Breast epithelium (tissue), 4 donors: ENCODE data around the gene PLXNA4. TPM values are rescaled to one million over a fixed set of nuclear protein-coding genes. Genes with fewer than 3 reads are reported as not detected.

Experiments
- DNase-seq, 2 donors: peaks; one replicate each; pipeline ENCODE4 v3.0.0-alpha.2; 2019; ENCODE audit warnings: low spot score in 2 of 2
- H3K27ac ChIP-seq, 2 donors: fragments of 200-600 bp; sonication (generic) in 1 of 2; one replicate each; pipeline ENCODE4 v1.5.1; 2016 to 2019; ENCODE audit warnings: mild to moderate bottlenecking in 1 of 2
- H3K27me3 ChIP-seq, 2 donors: fragments of 200-600 bp; sonication (generic) in 1 of 2; one replicate each; pipeline versions ENCODE4 v1.5.1 to v1.6.0; 2017 to 2019; ENCODE audit warnings: control low read depth in 1 of 2, mild to moderate bottlenecking in 1 of 2
- H3K36me3 ChIP-seq: fragments of 200-600 bp; one replicate; pipeline ENCODE4 v1.5.1; 2019
- H3K4me1 ChIP-seq, 2 donors: fragments of 200-600 bp; sonication (generic); one replicate each; pipeline ENCODE4 v1.5.1; 2016 to 2019; ENCODE audit warnings: control low read depth in 1 of 2
- H3K4me3 ChIP-seq, 3 donors: fragments of 200-600 bp; sonication (generic); 1 replicate in 2 of 3; 2 replicates in 1 of 3; pipeline ENCODE4 v1.5.1; 2016 to 2019; ENCODE audit warnings: mild to moderate bottlenecking in 3 of 3, moderate library complexity in 2 of 3
- H3K9me3 ChIP-seq, 2 donors: fragments of 200-600 bp; sonication (generic) in 1 of 2; one replicate each; pipeline ENCODE4 v1.5.1; 2016 to 2019; ENCODE audit warnings: control low read depth in 1 of 2
- CTCF ChIP-seq, 3 donors: fragments of 450-650 bp; IDR thresholded peaks; one replicate each; pipeline ENCODE4 v1.5.1; 2016 to 2017; ENCODE audit warnings: antibody characterized with exemption in 3 of 3, mild to moderate bottlenecking in 3 of 3, moderate library complexity in 3 of 3
- POLR2A ChIP-seq: fragments of 450-650 bp; IDR thresholded peaks from one replicate; pipeline ENCODE4 v1.6.1; 2016; ENCODE audit warnings: antibody characterized with exemption, mild to moderate bottlenecking, moderate library complexity
- POLR2AphosphoS5 ChIP-seq, 3 donors: sonication (generic); formaldehyde crosslinking; IDR thresholded peaks; one replicate each; pipeline ENCODE4 v1.6.1; 2017; ENCODE audit warnings: antibody characterized with exemption in 3 of 3
- intact Hi-C: fragments of 100-400 bp; cut with DNase I; formaldehyde crosslinking; loops from one replicate; pipeline ENCODE4 v1.15.1; 2023; ENCODE audit warnings: low total_unique reads
- total RNA-seq, 3 donors: library from RNA; depleted of rRNA; stranded (reverse); fragments of >200 nt; gene quantifications; one replicate each; pipeline ENCODE4 v1.1.0, GENCODE V29; 2016

PLXNA4 gene
- total RNA-seq, 3 donors from 2014 or later, result 7.2 to 32.5 (median 26.2) TPM

GRCh38 chr7:132618956-132619305, 42.7 kb upstream of the PLXNA4 start:
- Histone ChIP-seq H3K9me3 (no peaks in the 10 kb centered on the region), H3K27ac (no peak overlapping the region), H3K27me3 (no peaks in the 10 kb centered on the region), H3K4me3 (no peak overlapping the region), H3K36me3 (no peaks in the 10 kb centered on the region), H3K4me1 (no peaks in the 10 kb centered on the region)
- intact Hi-C loops, result no loop called here
- no peak for DNase-seq
- TF ChIP-seq POLR2AphosphoS5 (IDR thresholded peaks at IDR 0.05), result no peak
- TF ChIP-seq POLR2A, result no peak
- TF ChIP-seq CTCF (IDR thresholded peaks at IDR 0.05), result no peak

DNA sequence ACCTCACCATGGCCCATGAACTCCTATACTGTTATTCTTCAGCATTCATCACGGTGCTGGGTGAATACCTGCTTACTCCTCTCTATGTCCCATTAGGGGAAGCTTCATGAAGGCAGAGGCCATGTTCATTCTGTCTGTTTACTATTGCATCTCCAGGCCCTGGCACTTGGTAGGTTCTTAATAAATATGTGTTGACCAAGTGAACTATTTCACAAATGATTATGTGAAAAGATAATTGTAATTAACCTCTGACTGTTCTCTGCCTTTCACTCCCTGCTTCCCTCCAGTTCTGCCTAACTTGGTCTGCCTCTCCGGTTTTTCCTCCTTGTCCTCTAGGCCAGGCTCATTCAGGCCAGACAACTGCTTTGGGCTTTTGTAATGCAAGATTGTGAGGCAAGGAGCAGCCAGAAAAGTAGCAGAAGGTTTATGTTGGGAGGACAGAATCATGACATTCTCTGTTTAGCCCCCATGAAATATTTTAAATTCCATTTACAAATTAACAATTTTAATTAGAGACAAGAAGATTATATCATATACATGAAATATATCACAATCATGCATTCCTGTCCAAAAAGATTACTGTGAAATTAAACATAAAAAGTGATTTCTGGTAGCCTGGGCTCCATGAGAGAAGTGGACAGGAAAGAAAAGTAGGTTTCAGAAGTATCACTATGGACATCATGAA, 42.1 kb upstream of the PLXNA4 start:
- no peaks in the 10 kb centered on the region for H3K27me3 ChIP-seq
- H3K27ac ChIP-seq, result no peak overlapping the region
- H3K9me3 ChIP-seq, result no peaks in the 10 kb centered on the region
- H3K36me3 ChIP-seq, result no peaks in the 10 kb centered on the region
- no peak overlapping the region for H3K4me3 ChIP-seq
- H3K4me1 ChIP-seq, result no peaks in the 10 kb centered on the region
- intact Hi-C loops, result no loop called here
- TF ChIP-seq POLR2AphosphoS5 (IDR thresholded peaks at IDR 0.05) (no peak), POLR2A (no peak), CTCF (IDR thresholded peaks at IDR 0.05) (no peak)
- DNase-seq, result no peak

DNA sequence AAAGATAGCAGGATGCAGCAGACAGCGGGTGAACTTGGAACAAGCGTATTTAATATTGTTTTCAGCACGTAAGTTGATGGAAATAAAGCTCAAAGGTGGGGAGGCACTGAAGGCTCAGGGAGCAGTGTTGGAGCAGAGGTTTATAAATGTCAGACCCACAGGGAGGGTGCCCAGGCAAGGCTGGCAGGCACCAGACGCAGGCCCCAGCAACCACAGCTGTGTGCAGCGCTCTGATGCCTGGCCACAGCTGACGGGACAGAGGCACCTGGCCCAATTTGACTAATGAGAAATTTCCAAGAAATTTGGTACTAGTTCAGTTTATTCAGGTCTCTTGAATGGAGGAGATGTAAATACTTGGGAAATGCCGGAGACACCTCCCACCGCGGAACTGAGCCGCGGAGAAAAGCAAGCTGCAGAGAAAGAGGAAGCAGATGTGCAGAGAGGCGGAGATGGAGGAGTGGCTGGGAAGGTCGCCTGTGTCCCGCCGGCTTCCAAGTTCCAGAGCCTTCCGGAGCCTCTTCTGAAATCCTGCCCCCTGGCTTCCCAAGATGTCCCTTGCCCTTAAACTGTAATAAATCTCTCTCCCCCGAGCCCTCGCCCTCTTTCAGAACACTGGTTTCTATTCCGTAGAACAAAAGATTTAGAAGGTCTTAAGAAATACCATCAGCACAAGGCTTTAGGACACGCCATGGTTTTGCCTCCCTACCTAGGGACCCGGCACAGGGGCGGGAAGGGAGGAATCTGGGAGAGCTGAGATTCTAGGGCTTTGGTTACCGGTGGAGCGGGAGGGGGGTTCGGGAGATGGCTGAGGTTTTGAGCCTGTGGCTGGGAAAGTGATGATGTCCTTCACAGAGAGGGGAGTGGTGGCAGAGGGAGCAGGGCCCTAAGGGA, 38.4 kb upstream of the PLXNA4 start:
- Histone ChIP-seq H3K4me3 (peak overlapping the region; percentile 16 to 54 (median 31)), H3K27ac (no peak overlapping the region), H3K36me3 (no peaks in the 10 kb centered on the region), H3K4me1 (no peaks in the 10 kb centered on the region), H3K27me3 (no peaks in the 10 kb centered on the region), H3K9me3 (no peaks in the 10 kb centered on the region)
- DNase-seq, result no peak
- TF ChIP-seq POLR2A, result no peak
- TF ChIP-seq POLR2AphosphoS5 (IDR thresholded peaks at IDR 0.05), result no peak
- TF ChIP-seq CTCF (IDR thresholded peaks at IDR 0.05), result no peak
- intact Hi-C loops, result loop anchor here (5.0 kb wide), 1 partner anchor 1203 kb away; no protein-coding TSS in a partner anchor

- H3K36me3 ChIP-seq, result no peaks in the 10 kb centered on the region
- H3K4me3 ChIP-seq, result no peak overlapping the region
- H3K9me3 ChIP-seq, result no peaks in the 10 kb centered on the region
- H3K27ac ChIP-seq, result no peak overlapping the region
- intact Hi-C loops, result loop anchor here (5.0 kb wide), 1 partner anchor 1204 kb away; no protein-coding TSS in a partner anchor
- no peaks in the 10 kb centered on the region for H3K27me3 ChIP-seq
- no peak for DNase-seq
- H3K4me1 ChIP-seq, result no peaks in the 10 kb centered on the region
- TF ChIP-seq POLR2A, result no peak
- TF ChIP-seq POLR2AphosphoS5 (IDR thresholded peaks at IDR 0.05), result no peak
- TF ChIP-seq CTCF (IDR thresholded peaks at IDR 0.05), result no peak
Observed at GRCh38 chr7:132613737-132614136, 37.5 kb upstream of the PLXNA4 start.

GRCh38 chr7:132610995-132611394, 34.7 kb upstream of the PLXNA4 start:
- no peak for DNase-seq
- H3K4me3 ChIP-seq, result no peak overlapping the region
- H3K9me3 ChIP-seq, result no peaks in the 10 kb centered on the region
- no peaks in the 10 kb centered on the region for H3K4me1 ChIP-seq
- no peak overlapping the region for H3K27ac ChIP-seq
- intact Hi-C loops, result loop anchor here (5.0 kb wide), 1 partner anchor 1206 kb away; no protein-coding TSS in a partner anchor
- H3K27me3 ChIP-seq, result no peaks in the 10 kb centered on the region
- no peaks in the 10 kb centered on the region for H3K36me3 ChIP-seq
- TF ChIP-seq POLR2A (no peak), CTCF (IDR thresholded peaks at IDR 0.05) (no peak), POLR2AphosphoS5 (IDR thresholded peaks at IDR 0.05) (no peak)
